Kidney tubule cell (primary cell): Measurements from ENCODE around the gene SMYD3.

Experiments
- DNase-seq: peaks from one replicate; pipeline ENCODE4 v3.0.0-alpha.2; 2018; ENCODE audit warnings: low spot score

Gene SMYD3

DNA sequence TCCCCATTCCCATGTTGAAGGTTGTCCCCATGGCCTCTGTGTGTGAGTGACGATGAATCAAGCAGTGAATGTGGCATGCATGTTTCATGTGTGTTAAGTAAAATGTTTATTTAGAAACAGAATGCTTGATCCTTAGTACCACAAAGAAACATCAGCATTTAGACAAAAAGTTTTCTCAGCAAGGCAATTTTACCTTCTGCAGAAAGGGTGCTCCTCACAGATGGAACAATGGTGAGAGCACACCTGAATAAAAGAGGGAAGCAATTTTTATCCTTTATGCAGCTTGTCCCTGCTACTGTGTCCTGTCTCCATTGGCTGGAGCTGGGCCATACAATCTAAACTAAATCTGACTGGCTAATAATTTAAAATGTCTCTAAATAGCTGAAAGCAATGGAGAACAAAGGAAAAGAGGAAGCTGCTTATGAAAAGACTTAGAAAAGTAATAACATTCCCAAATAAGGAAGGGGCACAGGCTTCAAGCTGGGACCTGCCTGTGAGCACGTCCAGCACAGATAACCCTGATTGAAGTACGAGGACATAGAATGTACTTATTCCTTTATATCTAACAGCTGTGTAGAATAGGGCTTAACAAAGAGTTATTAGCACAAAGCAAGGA, 8.4 kb upstream of the SMYD3 start:
- no peak for DNase-seq

DNA sequence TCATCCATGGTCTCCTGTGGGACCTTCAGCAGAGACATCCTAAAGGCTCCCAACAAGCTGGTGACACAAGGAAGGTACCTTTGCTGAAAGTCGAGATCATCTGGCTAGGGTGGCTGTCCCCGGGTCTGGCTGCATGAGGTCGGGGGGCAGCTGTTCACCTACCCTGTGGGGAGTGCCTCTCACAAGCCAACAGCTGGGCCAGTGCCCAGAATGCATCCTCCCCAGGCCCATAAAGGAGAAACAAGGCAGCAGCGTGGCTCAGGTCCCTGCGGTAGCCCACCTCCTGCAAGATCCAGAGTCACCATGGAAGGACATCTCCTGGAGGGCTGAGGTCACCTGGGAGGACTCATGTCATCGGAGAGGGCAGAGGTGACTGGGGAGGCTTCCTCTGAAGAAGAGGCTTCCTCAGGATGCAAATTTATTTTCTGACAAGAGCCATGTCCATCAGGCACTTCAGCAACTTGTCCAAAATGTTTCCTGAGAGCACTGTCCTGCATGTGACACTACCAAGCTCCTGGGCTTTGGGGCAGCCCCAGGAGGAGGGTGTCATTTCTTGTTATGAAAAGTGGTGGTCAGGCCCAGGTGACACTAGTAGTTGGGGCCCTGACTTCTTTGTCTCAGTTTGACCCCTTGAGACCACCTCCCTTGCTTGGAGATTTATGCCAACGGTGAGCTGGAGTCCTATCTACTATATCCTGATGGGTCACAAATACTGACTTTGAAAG, 6.7 kb upstream of the SMYD3 start:
- DNase-seq: no peak

DNA sequence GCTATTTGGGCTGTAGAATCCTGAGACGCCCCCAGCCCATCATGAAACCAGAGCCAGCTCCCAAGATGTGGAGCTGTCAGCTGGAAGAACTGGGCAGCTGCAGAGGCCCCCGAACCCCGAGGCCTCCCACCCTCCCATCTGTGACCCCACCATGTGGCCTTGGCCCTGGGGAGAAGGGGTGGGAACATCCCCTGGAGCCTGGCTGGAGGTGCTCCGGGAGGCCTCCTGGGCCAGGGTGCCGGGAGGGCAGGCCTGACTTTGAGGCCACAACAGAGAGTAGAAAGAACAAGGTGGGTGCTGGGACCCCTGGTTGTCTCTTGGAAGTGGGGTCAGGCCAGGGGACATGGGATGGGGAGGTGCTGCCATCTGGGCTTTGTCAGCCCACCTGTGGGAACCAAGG, 6.0 kb upstream of the SMYD3 start:
- no peak for DNase-seq

DNA sequence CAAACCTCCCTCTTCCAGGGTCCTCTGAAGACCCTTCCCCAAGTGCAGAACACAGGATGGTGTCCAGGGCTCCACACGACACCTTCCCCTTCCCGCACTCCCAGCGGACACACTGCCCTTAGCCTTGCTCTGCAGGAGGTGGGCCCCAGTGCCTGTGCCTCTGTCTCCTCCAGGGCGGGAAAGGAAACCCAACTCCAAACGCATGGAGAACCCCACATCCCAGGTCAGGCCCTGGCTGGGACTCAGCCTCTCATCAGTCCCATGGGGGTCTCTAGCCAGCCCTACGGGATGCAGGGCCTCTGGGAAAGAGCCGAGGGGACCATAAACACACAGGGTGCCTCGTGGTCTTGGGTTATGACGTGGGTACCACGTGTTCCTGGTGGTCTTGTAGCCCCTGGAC, 5.6 kb upstream of the SMYD3 start:
- no peak for DNase-seq

DNA sequence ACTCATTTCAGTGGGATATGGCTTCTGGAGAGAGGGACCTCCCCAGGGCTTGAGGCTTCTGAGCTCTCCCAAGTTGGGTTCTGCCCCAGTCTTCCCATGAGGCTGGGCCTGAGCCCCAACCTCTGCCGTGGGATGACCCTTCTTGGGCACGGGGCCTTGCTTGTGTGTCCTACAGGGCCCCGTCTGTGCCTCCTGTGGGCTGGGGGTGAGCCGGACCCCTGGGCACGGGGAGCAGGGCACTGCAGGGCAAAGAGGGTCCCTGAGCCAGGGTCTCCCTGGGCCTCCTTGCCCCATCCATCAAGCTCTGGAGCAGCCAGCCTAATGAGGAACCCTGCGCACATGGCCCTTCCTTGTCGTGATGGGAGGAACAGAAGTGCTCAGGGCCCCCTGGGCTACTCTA, 5.2 kb upstream of the SMYD3 start:
- no peak for DNase-seq

DNA sequence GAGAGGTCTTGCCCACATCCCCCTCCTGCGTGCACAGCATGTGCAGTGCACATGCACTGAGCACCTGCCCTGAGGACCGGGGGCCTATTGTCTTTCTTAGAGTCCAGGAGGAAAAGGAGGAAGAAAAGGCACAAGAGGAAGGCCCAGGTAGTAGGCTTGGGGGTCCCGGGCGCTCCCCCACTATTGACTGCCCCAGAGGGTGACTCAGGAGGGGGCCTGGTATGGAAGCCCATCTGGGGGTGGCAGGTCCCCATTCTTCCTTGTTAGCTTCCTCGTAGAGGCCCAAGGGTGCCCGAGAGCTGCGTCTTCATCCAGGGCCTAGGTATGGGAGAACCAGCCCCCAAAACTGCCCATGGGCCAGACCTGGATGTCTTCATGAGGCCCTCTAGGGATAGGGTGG, 4.1 kb upstream of the SMYD3 start:
- no peak for DNase-seq

DNA sequence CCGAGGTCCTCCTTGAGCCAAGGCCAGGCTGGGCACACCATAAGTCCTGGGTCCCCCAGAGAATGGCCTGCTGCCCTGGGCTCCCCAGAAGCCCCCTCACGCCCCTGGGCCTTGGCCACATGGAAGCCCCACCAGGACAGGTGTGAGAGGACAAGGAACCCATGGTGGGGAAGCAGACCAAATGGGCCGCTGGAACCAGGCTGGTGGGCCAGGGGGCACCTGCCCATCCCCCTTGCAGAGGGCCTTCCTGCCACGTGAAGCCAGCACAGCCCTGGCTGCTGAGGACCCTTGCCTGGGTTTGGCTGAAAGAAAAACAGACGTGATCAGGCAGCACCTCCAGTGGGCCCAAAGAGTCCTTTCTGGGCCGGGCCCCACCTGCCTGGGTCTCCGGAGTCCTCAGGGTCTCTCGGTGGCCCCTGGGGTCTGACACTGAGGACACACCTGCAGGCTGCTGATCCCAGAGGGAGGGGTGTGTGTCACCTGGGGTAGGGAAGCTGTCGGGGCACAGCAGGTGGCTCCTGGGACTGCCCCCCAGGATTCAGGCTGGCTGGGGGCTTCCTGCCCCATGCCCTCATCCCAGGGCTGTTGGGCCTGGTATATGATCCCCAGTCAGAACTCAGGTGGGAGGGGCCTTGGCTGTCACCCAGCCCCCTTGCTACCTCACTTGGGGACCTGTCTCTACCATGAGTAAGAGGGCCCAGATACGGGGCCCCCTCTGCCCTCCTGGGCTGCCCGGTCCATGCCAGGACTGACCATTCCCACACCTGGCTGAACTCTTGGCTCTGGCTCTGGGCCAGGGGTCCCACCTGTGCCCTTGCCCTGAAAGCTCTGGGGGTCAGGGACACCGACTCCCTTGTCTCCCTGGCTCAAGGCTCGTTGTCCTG, 3.3 kb upstream of the SMYD3 start:
- DNase-seq: no peak

DNA sequence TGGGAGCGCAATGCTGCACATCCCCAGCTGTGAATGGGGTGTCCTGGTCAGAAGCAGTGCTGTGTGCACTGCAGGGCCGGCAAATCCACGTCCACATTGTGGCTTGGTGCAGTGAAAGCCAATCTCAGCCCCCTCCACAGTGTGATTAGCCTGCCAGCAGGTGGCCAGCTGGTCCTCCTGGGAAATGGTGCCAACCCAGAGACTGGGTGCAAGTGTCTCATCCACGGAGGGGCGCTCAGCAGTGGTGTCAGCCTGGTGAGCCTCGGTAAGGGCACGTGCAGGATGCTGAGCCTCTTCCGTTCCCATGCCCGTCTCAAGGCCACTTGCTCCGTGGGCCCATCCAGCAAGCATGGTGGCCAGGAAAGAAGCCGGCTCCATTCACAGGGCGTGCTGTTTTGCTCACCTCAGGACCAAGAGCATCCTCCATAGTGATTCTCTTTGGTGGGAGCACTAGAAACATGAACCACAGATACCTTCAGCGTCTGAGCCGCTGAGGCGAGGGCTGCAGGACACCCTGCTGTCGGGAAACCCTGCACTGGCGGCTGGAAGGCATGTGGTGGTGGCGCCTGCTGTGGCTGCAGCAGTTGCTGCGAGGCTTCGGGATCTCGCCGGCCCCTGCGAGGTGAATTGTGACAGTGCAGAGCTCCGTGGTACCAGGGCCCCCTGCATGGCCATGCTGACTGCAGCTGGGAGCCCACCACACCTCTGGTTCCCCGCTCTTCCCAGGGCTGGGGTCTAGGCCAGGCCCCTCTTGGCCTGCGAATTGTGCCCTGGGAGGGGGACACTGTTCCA, 2.0 kb upstream of the SMYD3 start:
- DNase-seq: no peak

DNA sequence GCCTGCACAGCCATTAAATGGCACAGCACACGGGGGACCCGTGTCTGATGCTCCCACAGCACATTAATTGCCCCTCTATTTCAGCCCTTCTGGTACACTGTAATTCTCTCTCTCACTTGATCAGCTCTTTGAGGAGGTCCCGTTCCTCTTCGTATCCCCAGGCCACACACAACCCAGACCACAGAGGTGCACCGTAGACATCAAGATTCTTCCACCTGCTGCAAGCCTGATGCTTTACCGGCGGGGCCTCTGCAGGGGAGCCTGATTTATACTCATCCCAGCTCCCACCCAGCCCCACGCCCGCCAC, 759 bp downstream of the SMYD3 start:
- peak; percentile 11 for DNase-seq

DNA sequence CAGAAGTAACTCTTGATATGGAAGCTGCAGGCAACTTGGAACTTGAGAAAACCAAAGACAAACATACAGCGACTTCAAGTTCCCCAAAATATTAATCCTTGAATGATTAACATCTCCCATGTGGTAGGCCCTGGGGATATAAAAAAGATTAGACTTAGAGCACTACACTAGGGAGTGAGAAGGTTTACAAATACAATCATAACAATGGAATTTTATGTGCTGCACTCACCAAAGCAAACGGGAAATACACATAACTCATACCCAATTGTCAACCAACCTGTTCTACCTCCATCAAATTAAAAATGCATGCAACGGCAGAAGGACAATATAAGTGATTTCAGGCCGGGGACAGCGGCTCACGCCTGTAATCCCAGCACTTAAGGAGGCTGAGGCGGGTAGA, 3.7 kb downstream of the SMYD3 start:
- DNase-seq: peak; percentile 86

DNA sequence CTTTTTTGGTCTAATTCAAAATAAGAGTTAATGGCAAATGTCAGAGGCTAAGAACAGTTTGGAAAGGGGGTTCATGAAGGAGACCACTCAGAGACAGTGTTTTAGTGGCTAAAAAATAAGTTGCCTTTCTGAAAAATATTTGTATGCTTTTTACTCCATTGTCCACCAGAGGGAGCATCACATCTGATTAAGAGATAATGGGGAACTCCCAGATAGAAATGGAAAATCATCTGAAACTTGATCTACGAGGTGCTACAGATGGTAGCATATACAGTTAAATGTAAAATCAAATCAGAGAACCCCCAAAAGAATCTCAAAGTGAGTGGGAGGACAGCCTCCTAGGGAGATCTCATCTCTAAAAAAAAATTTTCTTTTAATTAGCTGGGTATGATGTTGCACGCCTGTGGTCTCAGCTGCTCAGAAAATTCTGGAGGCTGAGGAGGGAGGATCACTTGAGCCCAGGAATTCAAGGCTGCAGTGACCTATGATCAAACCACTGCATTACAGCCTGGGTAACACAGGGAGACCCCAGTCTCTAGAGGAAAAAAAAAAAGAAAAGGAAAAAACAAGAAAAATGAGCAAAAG, 9.7 kb downstream of the SMYD3 start:
- DNase-seq: peak; percentile 82

DNA sequence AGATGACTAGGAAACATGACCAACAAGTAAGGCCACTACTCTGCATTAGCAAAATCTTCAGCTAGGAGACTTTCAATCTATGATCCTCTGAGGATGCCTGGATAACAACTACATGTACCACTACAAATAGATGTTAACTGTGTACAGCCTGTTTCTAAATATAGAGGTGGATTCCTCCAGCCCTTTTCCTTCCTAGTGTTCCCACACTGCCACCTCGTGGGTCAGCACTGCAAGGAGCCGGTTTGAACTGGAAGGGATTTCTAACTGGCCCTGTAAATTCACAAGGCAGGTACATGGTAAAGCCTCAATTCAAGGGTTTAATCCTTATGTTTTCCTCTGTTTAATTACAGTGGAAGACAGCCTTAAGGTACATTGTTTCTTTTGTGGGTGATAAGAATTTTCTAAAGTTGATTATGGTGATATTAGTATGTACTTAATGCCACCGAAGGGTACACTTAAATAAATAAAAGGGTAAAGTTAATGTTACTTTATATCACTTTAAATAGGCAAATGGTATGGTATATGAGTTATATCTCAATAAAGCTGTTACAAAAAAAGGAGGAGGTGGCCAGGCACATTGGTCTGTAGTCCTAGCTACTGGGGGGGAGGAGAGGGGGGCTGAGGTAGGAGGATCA, 14.4 kb downstream of the SMYD3 start:
- DNase-seq: peak; percentile 81

DNA sequence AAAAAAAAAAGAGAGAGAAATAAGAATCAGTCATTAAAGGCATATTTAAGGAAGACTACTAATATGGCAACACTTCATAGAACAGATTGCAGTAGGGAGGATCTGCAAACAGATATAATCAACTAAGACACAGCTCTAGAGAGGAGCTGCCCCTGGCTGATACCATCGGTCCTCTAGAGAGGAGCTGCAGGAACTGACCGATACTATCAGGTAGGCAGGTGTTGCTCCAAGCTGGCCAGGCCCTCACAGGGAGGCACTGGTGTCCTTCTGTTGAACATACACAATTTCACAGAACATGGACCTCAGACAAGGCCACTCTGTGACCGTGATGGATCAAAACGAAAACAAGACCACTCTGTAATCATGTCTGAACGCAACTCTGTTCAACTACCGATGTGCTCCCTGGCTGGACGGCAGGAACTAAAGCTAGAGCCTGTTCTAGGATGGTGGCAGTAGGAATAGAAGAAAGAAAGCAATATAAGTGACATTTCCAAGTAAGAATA, 15.5 kb downstream of the SMYD3 start:
- no peak for DNase-seq

DNA sequence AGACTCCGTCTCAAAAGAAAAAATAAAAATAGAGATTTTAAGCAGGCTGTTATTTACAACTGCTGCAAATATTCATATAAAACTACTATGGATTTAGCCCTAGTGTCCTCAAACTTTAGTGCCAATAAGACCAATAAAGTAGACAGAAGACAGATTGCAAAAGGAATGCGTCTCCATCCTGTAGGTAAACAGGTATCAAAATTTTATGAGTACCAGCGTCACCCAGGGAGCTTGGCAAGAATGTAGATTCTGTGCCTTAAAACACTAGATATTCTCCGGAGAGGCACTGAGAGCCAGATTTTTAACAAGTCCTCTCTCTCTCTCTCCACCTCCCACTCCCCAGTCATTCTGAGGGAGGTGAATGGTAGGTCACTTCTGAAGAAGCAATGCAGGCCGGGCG, 18.4 kb downstream of the SMYD3 start:
- DNase-seq: no peak

DNA sequence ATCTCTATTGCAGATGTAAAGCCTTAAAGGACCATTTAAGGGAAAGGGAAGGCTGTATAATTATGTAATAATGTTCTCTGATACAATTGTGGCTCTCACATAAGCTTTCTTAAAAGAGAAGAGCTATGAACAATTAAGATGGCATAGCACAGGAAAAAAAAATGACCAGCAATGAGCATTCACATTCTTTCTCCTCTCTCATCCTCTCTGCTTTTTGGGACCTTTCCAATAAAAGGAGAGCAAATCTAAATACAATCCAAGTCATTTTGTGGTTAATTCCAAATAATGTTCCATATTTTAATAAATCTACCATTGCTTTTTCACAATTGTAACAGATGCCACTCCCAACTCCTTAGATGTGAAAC, 23.5 kb downstream of the SMYD3 start:
- DNase-seq: no peak

DNA sequence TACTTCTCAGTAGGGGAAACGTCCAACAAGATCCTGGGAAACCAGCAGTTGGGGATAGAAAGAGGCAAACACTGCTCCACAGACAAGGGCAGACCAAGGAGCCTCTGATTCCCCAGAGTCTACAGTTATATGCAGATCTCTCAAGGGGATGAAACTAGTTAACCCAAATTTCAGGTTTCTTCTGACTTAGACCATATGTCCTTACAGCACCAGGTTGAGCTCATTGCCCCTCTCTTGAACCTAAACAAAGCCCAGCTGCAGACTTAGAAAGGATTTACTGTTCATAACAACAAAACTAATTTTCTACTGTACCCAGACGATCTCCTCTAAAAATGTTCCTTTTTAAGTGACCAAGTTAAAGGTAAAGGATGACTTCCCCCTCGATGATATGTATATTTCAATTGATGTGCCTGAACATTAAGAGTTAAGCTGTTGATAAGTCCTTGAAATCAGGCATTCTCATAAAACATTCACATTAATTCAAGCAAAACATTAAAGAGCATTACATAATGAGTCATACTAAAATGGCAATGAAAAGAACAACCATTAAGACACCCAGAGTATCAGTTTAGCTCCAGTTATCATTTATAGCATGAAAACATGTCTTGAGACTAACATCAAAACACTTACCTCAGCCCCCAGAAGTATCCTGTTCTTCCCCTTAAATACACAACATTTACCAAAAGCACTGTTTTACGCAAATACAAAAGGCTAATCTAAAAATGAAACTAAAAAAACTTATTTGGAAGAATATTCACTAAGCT, 24.1 kb downstream of the SMYD3 start:
- no peak for DNase-seq

DNA sequence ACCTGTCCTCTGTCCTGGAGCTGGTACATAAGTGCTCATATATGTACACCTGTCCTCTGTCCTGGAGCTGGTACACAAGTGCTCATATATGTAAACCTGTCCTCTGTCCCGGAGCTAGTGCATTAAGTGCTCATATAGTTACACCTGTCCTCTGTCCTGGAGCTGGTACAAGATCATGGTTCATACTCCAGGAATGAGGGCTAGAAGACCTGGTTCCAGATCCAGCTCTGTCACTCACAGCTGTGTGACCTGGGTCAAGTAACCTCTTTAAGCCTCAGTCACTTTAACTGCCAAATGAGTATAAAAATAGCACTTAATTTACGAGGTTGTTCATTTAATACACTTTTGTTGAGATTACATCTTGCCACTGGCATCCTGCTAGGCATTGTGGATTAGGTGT, 28.0 kb downstream of the SMYD3 start:
- no peak for DNase-seq

DNA sequence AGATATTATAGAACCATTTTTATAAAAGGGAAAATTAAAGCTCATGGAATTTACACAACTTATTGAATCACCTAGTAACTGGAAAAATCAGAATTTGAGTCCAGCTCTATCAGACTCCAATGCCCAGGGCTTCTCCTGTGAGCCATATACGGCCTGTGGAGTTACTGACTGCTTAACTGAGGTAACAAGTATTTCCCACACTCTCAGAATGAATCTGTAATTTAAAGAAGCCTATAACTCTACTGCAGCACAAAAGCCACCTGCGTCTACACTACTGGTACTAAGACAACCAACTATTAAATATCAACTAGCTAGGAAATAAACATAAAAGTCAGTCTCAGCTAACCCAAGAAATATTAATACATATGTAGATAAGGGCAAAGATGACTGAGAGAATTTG, 29.4 kb downstream of the SMYD3 start:
- no peak for DNase-seq

DNA sequence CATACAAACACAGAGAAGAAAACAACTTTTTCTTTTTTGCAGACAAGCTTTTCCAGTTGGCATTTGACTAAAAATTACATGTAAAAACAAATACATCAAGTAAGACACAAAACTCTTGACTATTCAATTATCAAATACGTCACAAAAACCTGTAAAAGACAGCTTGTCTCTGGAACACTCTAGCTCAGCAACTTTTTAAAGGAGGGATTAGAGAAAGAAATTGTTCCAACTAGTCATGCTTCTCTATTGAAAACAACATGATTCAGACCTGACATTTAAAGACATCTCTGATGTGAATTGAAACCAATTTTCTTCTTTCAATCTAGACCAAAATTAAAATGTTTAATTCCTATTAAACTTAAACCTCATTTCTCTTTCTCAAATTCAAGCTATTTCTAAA, 30.3 kb downstream of the SMYD3 start:
- no peak for DNase-seq

DNA sequence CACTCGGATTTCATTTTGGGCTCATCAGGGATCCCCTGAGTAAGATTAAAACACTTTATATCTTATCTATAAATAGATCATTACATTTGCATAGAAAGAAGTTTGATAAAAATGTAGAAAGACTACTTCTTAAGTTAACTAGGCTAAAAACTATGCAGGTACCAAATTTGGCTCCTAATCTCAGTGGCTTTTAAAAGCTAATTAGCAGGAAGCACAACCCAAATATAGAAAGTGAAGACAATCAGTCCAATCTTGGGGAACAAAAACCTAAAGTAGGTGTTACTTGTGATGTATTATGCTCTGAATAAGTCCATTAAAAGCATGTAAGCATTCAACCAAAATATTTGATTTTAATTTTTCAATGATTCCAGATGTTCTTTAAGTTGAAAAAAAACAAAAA, 35.4 kb downstream of the SMYD3 start:
- no peak for DNase-seq

DNA sequence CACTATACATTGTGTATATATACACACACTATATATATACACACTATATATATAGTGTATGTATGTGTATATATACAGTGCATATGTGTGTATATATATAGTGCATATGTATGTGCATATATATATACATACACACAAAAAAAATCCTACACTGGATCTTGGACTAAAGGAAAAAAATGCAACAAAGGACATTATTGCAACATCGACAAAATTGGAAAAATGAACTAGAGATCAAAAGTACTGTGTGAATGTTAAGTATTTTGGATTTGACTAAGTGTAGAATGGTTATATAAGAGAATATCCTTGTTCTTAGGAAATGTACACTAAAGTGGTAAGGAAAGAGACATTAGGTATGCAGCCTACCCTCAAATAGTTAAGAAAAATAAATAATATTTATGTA, 36.5 kb downstream of the SMYD3 start:
- DNase-seq: no peak
